K562 (cell line): ENCODE data around the gene ARID4B. TPM values are rescaled to one million over a fixed set of nuclear protein-coding genes. Genes with fewer than 3 reads are reported as not detected.

Experiments
- CTCF ChIP-seq, 3 experiments: IDR thresholded peaks in 2 of 3; conservative IDR thresholded peaks in 1 of 3; 2 replicates each; pipeline ENCODE4 v1.5.1; 2011 to 2012; ENCODE audit warnings: low read length in 3 of 3, mild to moderate bottlenecking in 3 of 3, control low read depth in 2 of 3, improper control_type of control experiment in 1 of 3, inconsistent platforms in 1 of 3, low read depth in 1 of 3, mixed read lengths in 1 of 3, moderate library complexity in 1 of 3; ENCODE audit not compliant: insufficient read depth in 2 of 3
- DDX20 ChIP-seq: fragments of 450-650 bp; IDR thresholded peaks from 2 replicates; pipeline ENCODE4 v1.6.1; 2016; ENCODE audit warnings: missing genetic modification characterization, low read depth, mild to moderate bottlenecking, missing compliant biosample characterization, moderate library complexity
- HDAC6 ChIP-seq: IDR thresholded peaks from 2 replicates; pipeline ENCODE4 v1.6.1; 2012; ENCODE audit warnings: low read depth, mild to moderate bottlenecking, control low read depth, inconsistent platforms, low read length, moderate library complexity
- IRF9 ChIP-seq: fragments of 450-650 bp; IDR thresholded peaks from 2 replicates; pipeline ENCODE4 v1.6.1; 2016; ENCODE audit warnings: missing biosample characterization, missing genetic modification characterization
- NKRF ChIP-seq: fragments of 450-650 bp; IDR thresholded peaks from 2 replicates; pipeline ENCODE4 v1.6.1; 2016; ENCODE audit warnings: borderline replicate concordance
- NRF1 ChIP-seq, 2 experiments: fragments of 450-650 bp; IDR thresholded peaks in 1 of 2; conservative IDR thresholded peaks in 1 of 2; 2 replicates each; pipeline ENCODE4 v1.6.1; 2014; ENCODE audit warnings: mild to moderate bottlenecking in 2 of 2
- PHB2 ChIP-seq: fragments of 450-650 bp; IDR thresholded peaks from 2 replicates; pipeline ENCODE4 v1.6.1; 2017; ENCODE audit warnings: low read depth
- PRDM10 ChIP-seq: fragments of 450-650 bp; IDR thresholded peaks from 2 replicates; pipeline ENCODE4 v1.6.1; 2018; ENCODE audit not compliant: partially characterized antibody
- TRIM24 ChIP-seq, 2 experiments: fragments of 450-650 bp; IDR thresholded peaks; 2 replicates each; pipeline ENCODE4 v1.6.1; 2016
- YY1 ChIP-seq, 3 experiments: IDR thresholded peaks; 2 replicates each; pipeline ENCODE4 v1.6.1; 2011; ENCODE audit warnings: low read length in 2 of 3, mild to moderate bottlenecking in 2 of 3, moderate library complexity in 2 of 3, borderline replicate concordance in 1 of 3, control low read depth in 1 of 3, low read depth in 1 of 3; ENCODE audit not compliant: insufficient read depth in 3 of 3, insufficient replicate concordance in 2 of 3, control insufficient read depth in 1 of 3, insufficient read length in 1 of 3; ENCODE audit errors: extremely low read depth in 1 of 3
- ZNF165 ChIP-seq: fragments of 250-450 bp; sonication (Bioruptor Pico); IDR thresholded peaks from 2 replicates; pipeline ENCODE4 v1.4.0; 2020; ENCODE audit warnings: borderline replicate concordance
- ZNF197 ChIP-seq: fragments of 200-800 bp; sonication (Bioruptor generic); IDR thresholded peaks from 2 replicates; pipeline ENCODE4 v1.6.1; 2016; ENCODE audit warnings: low read depth, missing genetic modification characterization, missing compliant biosample characterization
- ZNF239 ChIP-seq: fragments of 250-450 bp; sonication (Bioruptor Pico); IDR thresholded peaks from 2 replicates; pipeline ENCODE4 v1.4.0; 2020; ENCODE audit warnings: mild to moderate bottlenecking
- ZNF274 ChIP-seq: IDR thresholded peaks from 2 replicates; pipeline ENCODE4 v1.6.1; 2011; ENCODE audit warnings: low read depth, mild to moderate bottlenecking, low read length, moderate library complexity, borderline replicate concordance
- ZNF75A ChIP-seq: fragments of 450-650 bp; formaldehyde crosslinking; IDR thresholded peaks from 2 replicates; pipeline ENCODE4 v1.4.0; 2020; ENCODE audit warnings: mild to moderate bottlenecking
- ZNF785 ChIP-seq: fragments of 250-450 bp; sonication (Bioruptor Pico); IDR thresholded peaks from 2 replicates; pipeline ENCODE4 v1.4.0; 2020; ENCODE audit warnings: mild to moderate bottlenecking
- polyA plus RNA-seq, 8 experiments: library from polyadenylated mRNA; depleted of rRNA in 4 of 8; stranded (reverse) in 5 of 8; unstranded in 3 of 8; fragments of >200 nt; fragmentation: Nextera tagmentation in 2 of 8; fragmentation: Illumina TruSeq in 1 of 8; extraction: Ambion mirVana in 2 of 8; extraction: Trizol in 1 of 8; gene quantifications; 2 replicates each; pipeline versions ENCODE4 v1.2.1 to v1.2.3, GENCODE V29; 2011 to 2014; ENCODE audit warnings: inconsistent platforms in 1 of 8, missing spikeins in 1 of 8
- total RNA-seq, 7 experiments: library from RNA; depleted of rRNA in 6 of 7; stranded (reverse); fragments of >200 nt in 6 of 7; fragmentation: Illumina TruSeq in 2 of 7; extraction: Trizol in 2 of 7; gene quantifications; 2 replicates each; pipeline versions ENCODE4 v1.2.1 to v1.2.3, GENCODE V29; 2011 to 2021; ENCODE audit warnings: low replicate concordance in 1 of 7

The ARID4B gene
- total and polyA plus RNA-seq, 9 of the 15 experiments (the other 6 are each of a cell fraction or from before 2014, with no cell fraction given): 8.4 to 38.9 (median 18.5) TPM

GRCh38 chr1:235326719-235327558 is 1.0 kb downstream of the ARID4B start (continued):
- no peak for TF ChIP-seq TRIM24 (IDR thresholded peaks at IDR 0.05)
- no peak for TF ChIP-seq DDX20 (tag)
- TF ChIP-seq PHB2: no peak
- TF ChIP-seq ZNF75A (CRISPR knock-in tag): no peak
- TF ChIP-seq YY1 (IDR thresholded peaks at IDR 0.05; ENCODE audit: borderline replicate concordance in 1 of 3, control insufficient read depth in 1 of 3, extremely low read depth in 1 of 3, insufficient read depth in 3 of 3, insufficient read length in 1 of 3, insufficient replicate concordance in 2 of 3, low read depth in 1 of 3, low read length in 2 of 3): peak in 2 of 3 experiments; percentile 10 to 67
- TF ChIP-seq HDAC6: no peak
- peak; percentile 80 for TF ChIP-seq NKRF
- no peak for TF ChIP-seq ZNF165 (CRISPR knock-in tag)
- no peak for TF ChIP-seq PRDM10
- peak in 1 of 2 experiments; percentile 54; a peak in 2 of 4 replicates for TF ChIP-seq NRF1 (conservative IDR thresholded peaks at IDR 0.05 in 1 of 2, IDR thresholded peaks at IDR 0.05 in 1 of 2)
- TF ChIP-seq IRF9: no peak
- no peak for TF ChIP-seq ZNF239 (CRISPR knock-in tag)
- no peak for TF ChIP-seq CTCF (IDR thresholded peaks at IDR 0.05 in 2 of 3, conservative IDR thresholded peaks at IDR 0.05 in 1 of 3; ENCODE audit: insufficient read depth in 2 of 3, low read depth in 1 of 3, low read length in 3 of 3)
- no peak for TF ChIP-seq ZNF785 (CRISPR knock-in tag)
- TF ChIP-seq ZNF197: no peak
- TF ChIP-seq ZNF274: no peak
